NCI-H2107 (cell line): ENCODE measurements around the gene APBB2.

Experiments
- DNase-seq: peaks from one replicate; lab custom pipeline; 2025; lab: John Stamatoyannopoulos, UW

The APBB2 gene

GRCh38 chr4:41189076-41189475 lies 25.3 kb downstream of the APBB2 start:
- DNase-seq: no peak

GRCh38 chr4:41185614-41186592 lies 28.4 kb downstream of the APBB2 start:
- DNase-seq: no peak

- no peak for DNase-seq
Measured at GRCh38 chr4:41184009-41184408, 30.3 kb downstream of the APBB2 start.

DNA sequence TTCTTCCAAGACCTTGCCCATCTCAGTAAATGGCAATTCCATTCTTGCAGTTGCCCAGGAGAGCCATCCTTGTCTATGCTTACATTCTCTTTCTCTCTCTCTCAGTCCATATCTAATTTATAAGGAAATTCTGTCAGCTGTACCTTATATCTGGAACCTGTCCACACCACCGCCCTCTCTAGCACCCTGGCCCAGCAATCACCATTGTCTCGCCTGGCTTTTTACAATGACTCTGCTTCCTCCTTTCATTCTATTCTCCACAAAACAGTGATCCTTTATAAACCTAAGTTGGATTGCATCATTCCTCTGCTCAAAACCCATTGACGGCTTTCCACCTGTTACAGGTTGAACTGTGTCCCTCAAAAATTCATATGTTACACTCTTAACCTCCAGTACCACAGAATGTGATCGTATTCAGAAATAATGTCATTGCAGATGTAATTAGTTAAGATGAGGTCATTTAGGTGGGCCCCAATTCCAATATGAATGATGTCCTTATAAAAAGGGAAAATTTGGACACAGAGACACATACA lies 31.3 kb downstream of the APBB2 start:
- no peak for DNase-seq

GRCh38 chr4:41181037-41181436 lies 33.3 kb downstream of the APBB2 start:
- no peak for DNase-seq

DNA sequence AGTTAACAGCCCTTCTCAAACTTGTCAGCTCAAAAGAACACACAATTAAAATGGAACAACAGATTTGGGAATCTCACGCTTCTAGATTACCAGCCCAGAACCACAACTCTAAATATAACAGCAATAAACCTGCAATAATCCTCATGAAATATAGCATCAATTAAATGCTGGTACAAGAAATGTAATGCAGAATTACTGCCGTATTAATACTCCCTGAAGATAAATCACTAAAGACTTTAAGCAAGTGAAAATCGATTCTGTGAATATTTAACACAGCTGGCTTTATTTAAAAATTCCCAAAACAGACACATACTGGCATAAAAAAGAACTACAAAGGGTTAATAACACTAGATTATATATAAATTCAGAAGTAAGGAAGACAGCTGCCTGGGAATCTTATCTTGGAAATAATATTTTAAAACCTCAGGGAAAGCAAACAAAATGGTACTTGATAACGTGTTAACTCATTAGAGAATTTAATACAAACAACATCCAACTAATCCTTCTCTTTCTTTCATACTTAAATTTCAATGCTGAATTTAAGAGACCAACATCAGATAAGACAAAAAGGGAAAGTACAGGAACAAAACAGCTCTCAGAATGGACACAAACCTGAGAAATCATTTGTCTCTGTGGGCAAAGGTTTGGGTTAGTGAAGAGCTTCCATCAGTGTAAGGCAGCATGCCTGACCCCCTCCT lies 34.7 kb downstream of the APBB2 start:
- no peak for DNase-seq

GRCh38 chr4:41178372-41179370 lies 35.7 kb downstream of the APBB2 start:
- no peak for DNase-seq

GRCh38 chr4:41177016-41177415 lies 37.3 kb downstream of the APBB2 start:
- no peak for DNase-seq

- DNase-seq: no peak
Measured at GRCh38 chr4:41176340-41176739, 38.0 kb downstream of the APBB2 start.

- no peak for DNase-seq
Measured at GRCh38 chr4:41175794-41176193, 38.5 kb downstream of the APBB2 start.

GRCh38 chr4:41174444-41174843 lies 39.9 kb downstream of the APBB2 start:
- DNase-seq: no peak

GRCh38 chr4:41172786-41173185 lies 41.6 kb downstream of the APBB2 start:
- no peak for DNase-seq

GRCh38 chr4:41169256-41169800 lies 45.0 kb downstream of the APBB2 start:
- DNase-seq: peak; percentile 4

GRCh38 chr4:41167191-41167590 lies 47.2 kb downstream of the APBB2 start:
- DNase-seq: no peak

- DNase-seq: no peak
Measured at GRCh38 chr4:41164405-41164804, 49.9 kb downstream of the APBB2 start.

DNA sequence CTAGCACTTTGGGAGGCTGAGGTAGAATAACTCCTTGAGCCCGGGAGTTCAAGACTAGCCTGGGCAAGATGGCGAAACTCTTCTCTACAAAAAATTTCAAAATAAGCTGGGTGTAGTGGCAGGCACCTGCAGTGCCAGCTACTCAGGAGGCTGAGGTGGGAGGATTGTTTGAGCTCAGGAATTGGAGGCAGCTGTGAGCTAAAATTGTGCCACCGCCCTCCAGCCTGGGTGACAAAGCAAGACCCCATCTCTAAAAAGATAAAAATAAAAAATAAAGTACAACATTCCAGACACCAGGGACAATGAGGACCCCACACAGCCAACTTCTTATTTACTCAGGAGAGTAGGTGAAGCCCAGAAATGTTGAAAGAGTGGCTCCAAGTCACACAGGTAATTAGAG lies 53.0 kb downstream of the APBB2 start:
- no peak for DNase-seq

GRCh38 chr4:41160856-41161255 lies 53.5 kb downstream of the APBB2 start:
- no peak for DNase-seq

- no peak for DNase-seq
Measured at GRCh38 chr4:41160012-41160789, 54.1 kb downstream of the APBB2 start.

DNA sequence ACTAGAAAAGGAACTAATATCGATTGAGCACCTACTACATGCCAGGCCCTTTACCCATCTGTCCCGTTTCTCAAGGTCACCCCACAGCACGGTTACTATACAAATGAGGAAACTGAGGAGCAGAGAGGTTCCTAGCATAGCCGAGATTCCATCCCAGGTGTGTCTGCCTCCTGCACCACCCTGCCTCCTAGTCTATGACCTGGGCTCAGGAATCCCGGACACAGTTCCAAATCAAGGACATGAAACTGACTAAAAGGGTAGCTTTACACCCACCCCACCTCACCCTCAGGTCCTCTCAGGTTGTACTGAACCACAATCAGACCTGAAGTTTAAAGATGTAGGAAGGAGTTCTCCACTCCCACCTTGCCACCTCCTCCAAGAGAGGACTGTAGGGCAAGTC lies 55.6 kb downstream of the APBB2 start:
- DNase-seq: no peak

DNA sequence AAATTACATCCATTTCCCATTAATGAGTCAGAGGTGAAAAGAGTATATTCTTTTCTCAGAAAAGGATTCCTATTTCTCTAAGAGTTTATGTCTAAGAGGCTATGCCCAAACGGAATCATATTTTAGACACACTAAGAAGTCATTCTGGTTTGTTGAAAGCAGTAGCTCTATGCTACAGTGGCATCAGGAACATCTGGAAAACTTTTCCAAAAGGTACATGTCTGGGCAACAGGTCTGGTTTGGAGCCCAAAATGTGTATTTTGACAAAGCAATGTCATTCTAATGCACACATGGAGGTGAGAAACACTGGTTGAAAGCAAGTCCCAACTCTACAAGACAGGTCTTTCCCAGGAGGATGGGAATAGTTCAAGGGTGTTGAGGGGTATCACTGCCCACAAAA lies 56.1 kb downstream of the APBB2 start:
- no peak for DNase-seq

DNA sequence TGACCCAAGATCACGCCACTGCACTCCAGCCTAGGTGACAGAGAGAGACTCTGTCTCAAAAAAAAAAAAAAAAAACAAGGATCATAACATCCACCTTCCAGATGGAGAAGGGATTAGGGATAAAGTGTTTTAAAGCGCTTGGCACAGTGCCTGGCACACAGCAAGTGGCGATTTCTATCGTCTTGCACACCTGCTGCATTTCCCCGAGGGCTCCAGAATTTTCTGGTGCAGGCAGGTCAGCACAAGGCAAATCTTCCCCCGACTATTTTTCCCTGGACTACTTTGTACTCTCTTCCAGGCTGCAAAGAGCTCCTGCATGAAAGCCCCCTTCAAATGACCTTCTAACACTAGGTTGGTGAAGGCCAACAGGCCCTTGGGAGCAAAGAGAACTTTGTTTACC lies 57.3 kb downstream of the APBB2 start:
- DNase-seq: no peak
